RWPE1 (cell line): ENCODE measurements around the gene GABRB1.

Experiments used
- CTCF ChIA-PET: fragments of 350-600 bp; sonication (Branson Sonifier 250); formaldehyde crosslinking; extraction: SDS; loops from one replicate; lab custom pipeline; 2021; lab: Yijun Ruan, JAX
- POLR2A ChIA-PET: fragments of 400-600 bp; formaldehyde crosslinking; extraction: SDS; loops from one replicate; lab custom pipeline; 2020; ENCODE audit warnings: antibody characterized with exemption; ENCODE audit not compliant: low non-redundant PET; lab: Yijun Ruan, JAX
- DNase-seq: peaks from one replicate; pipeline ENCODE4 v3.0.0; 2012; ENCODE audit warnings: low spot score
- H3K27ac ChIP-seq: fragments of 450-650 bp; 2 replicates; pipeline ENCODE4 v1.5.1; 2017
- CTCF ChIP-seq: fragments of 450-650 bp; conservative IDR thresholded peaks from 2 replicates; pipeline ENCODE4 v1.5.1; 2017; ENCODE audit warnings: low read depth, mild to moderate bottlenecking

GABRB1 gene

GRCh38 chr4:47218631-47219030 lies 187.3 kb downstream of the GABRB1 start:
- H3K27ac ChIP-seq, result no peak overlapping the region
- DNase-seq, result no peak
- POLR2A ChIA-PET, result no interaction called here
- CTCF ChIA-PET, result no interaction called here
- no peak for TF ChIP-seq CTCF

- ChIA-PET POLR2A (no interaction called here), CTCF (no interaction called here)
- no peak for TF ChIP-seq CTCF
- no peak overlapping the region for H3K27ac ChIP-seq
- no peak for DNase-seq
Observed at GRCh38 chr4:47219586-47219985, 188.2 kb downstream of the GABRB1 start.

GRCh38 chr4:47221721-47222120 lies 190.4 kb downstream of the GABRB1 start:
- H3K27ac ChIP-seq, result no peak overlapping the region
- TF ChIP-seq CTCF, result no peak
- ChIA-PET POLR2A (no interaction called here), CTCF (no interaction called here)
- DNase-seq, result no peak

GRCh38 chr4:47222276-47222675 lies 190.9 kb downstream of the GABRB1 start:
- ChIA-PET POLR2A (no interaction called here), CTCF (no interaction called here)
- no peak for TF ChIP-seq CTCF
- no peak for DNase-seq
- no peak overlapping the region for H3K27ac ChIP-seq

GRCh38 chr4:47224361-47224760 lies 193.0 kb downstream of the GABRB1 start:
- no peak for TF ChIP-seq CTCF
- ChIA-PET CTCF (no interaction called here), POLR2A (no interaction called here)
- DNase-seq, result no peak
- H3K27ac ChIP-seq, result no peak overlapping the region

- no peak for TF ChIP-seq CTCF
- POLR2A ChIA-PET, result no interaction called here
- no peak overlapping the region for H3K27ac ChIP-seq
- DNase-seq, result no peak
- CTCF ChIA-PET, result no interaction called here
Observed at GRCh38 chr4:47235721-47236120, 204.4 kb downstream of the GABRB1 start.

- ChIA-PET POLR2A (no interaction called here), CTCF (interaction anchor here (0.6 kb wide), 1 partner anchor 397 kb away, joined by 7 read pairs; no protein-coding TSS in a partner anchor)
- no peak for DNase-seq
- H3K27ac ChIP-seq, result no peak overlapping the region
- TF ChIP-seq CTCF, result no peak
Observed at GRCh38 chr4:47238667-47239066, 207.3 kb downstream of the GABRB1 start.
